GM12864 (cell line): ENCODE measurements around the gene CYB5A.

Experiments
- DNase-seq: peaks from one replicate; pipeline ENCODE4 v3.0.0-alpha.2; 2011; ENCODE audit warnings: low read depth
- H3K4me3 ChIP-seq: 2 replicates; pipeline ENCODE4 v1.5.1; 2011; ENCODE audit warnings: mild to moderate bottlenecking, low read depth, low read length, control low read depth
- CTCF ChIP-seq: IDR thresholded peaks from 2 replicates; pipeline ENCODE4 v1.5.1; 2011; ENCODE audit warnings: low read depth, mild to moderate bottlenecking, moderate library complexity, low read length, control low read depth, inconsistent platforms; ENCODE audit errors: missing control alignments

The CYB5A gene

GRCh38 chr18:74257083-74257482, 34.7 kb downstream of the CYB5A start:
- no peak for TF ChIP-seq CTCF
- DNase-seq, result no peak
- no peak overlapping the region for H3K4me3 ChIP-seq

GRCh38 chr18:74256190-74256589, 35.6 kb downstream of the CYB5A start:
- H3K4me3 ChIP-seq, result no peak overlapping the region

GRCh38 chr18:74255131-74255616, 36.6 kb downstream of the CYB5A start:
- no peak for TF ChIP-seq CTCF
- no peak overlapping the region for H3K4me3 ChIP-seq
- no peak for DNase-seq

More at GRCh38 chr18:74256190-74256589, 35.6 kb downstream of the CYB5A start:
- TF ChIP-seq CTCF, result no peak
- no peak for DNase-seq

GRCh38 chr18:74252039-74252395, 39.7 kb downstream of the CYB5A start:
- DNase-seq, result no peak
- TF ChIP-seq CTCF, result no peak
- no peak overlapping the region for H3K4me3 ChIP-seq

- TF ChIP-seq CTCF, result no peak
- DNase-seq, result no peak
- H3K4me3 ChIP-seq, result no peak overlapping the region
Observed at GRCh38 chr18:74251297-74252038, 40.3 kb downstream of the CYB5A start.

GRCh38 chr18:74250131-74250530, 41.6 kb downstream of the CYB5A start:
- no peak for TF ChIP-seq CTCF
- H3K4me3 ChIP-seq, result no peak overlapping the region
- DNase-seq, result no peak
